Fibroblast of mammary gland (primary cell): ENCODE measurements around the gene PCDHA9.
A peak's percentile ranks its signal among the peaks of the same experiment; 100 is the strongest.

Experiments
- DNase-seq: peaks from one replicate; pipeline ENCODE4 v3.0.0-alpha.2; 2010; ENCODE audit warnings: low read depth
- H3K4me3 ChIP-seq: 2 replicates; pipeline ENCODE4 v1.5.1; 2011; ENCODE audit warnings: low read depth, mild to moderate bottlenecking, low read length, moderate library complexity; ENCODE audit not compliant: control insufficient read depth
- CTCF ChIP-seq: conservative IDR thresholded peaks from 2 replicates; pipeline ENCODE4 v1.5.1; 2011; ENCODE audit warnings: low read depth, low read length, inconsistent platforms; ENCODE audit not compliant: control insufficient read depth, insufficient read depth

Gene PCDHA9

DNA sequence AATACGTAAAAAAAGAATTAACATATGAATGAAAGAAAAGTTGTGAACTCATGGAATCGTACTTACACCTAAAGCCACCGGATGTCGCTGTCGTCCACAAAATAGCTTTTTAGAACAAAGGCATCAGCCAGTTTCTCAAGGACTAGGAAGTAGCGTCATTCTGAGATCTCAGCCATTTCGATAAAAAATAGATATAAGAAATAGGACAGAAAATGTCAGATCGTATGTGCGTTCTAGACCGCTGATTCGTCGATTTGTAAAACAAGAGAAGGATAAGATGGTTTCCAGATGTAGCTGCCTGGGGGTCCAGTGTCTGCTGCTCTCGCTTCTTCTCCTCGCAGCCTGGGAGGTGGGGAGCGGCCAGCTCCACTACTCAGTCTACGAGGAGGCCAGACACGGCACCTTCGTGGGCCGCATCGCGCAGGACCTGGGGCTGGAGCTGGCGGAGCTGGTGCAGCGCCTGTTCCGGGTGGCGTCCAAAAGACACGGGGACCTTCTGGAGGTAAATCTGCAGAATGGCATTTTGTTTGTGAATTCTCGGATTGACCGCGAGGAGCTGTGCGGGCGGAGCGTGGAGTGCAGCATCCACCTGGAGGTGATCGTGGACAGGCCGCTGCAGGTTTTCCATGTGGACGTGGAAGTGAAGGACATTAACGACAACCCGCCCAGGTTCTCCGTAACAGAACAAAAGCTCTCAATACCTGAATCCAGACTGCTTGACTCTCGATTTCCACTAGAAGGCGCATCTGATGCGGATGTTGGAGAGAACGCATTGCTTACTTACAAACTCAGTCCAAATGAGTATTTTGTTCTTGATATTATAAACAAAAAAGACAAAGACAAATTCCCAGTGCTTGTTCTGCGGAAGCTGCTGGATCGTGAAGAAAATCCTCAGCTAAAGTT lies 7.8 kb downstream of the PCDHA9 start, which contains the start of gene PCDHA10:
PCDHA10 (plus strand) TSS at position 126 of the 903 bp plus-strand sequence; CDS start at position 278, 152 bp downstream.
- peak; percentile 20 for DNase-seq
- H3K4me3 ChIP-seq, result no peak within 1 kb of the TSS
- peak; percentile 8 for TF ChIP-seq CTCF

GRCh38 chr5:140857177-140857986 lies 9.2 kb downstream of the PCDHA9 start:
- DNase-seq, result no peak
- no peak for TF ChIP-seq CTCF
- H3K4me3 ChIP-seq, result no peak overlapping the region

GRCh38 chr5:140857987-140858240 lies 9.7 kb downstream of the PCDHA9 start:
- H3K4me3 ChIP-seq, result no peak overlapping the region
- no peak for DNase-seq
- TF ChIP-seq CTCF, result no peak

DNA sequence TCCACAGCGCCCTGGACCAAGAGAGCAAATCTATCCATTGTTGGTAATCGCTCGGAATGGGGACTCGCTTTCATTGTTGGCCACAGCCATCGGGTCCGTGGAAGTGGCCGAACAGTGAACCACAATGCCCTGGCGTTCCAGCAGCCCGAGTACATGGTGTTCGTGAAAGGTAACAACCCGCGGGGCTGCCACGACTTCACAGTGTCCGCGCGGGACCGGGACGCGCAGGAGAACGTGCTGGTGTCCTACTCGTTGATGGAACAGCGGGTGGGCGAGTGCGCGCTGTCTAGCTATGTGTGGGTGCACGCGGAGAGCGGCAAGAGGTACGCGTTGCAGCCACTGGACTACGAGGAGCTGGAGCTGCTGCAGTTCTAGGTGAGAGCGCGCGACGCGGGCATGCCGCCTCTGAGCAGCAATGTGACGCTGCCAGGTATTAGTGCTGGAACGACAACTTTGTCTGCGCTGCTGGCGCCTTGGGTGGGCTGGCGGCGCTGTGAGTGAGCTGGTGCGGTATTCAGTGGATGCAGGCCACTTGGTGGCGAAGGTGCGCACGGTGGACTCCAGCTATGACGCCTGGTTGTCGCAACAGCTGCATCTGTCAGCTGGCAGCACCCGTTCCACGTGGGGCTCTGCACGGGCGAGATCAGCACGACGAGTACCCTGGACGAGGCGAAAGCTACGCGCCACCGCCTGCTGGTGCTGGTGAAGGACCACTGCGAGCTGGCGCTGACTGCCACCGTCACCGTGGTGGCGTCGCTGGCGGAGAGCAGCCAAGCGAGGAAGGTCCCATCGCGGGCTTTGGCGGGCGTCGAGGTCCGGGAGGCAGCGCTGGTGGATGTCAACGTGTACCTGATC lies 14.5 kb downstream of the PCDHA9 start:
- DNase-seq, result no peak
- no peak for TF ChIP-seq CTCF
- no peak overlapping the region for H3K4me3 ChIP-seq

GRCh38 chr5:140868721-140869554 lies 20.8 kb downstream of the PCDHA9 start, which contains the start of gene PCDHA11:
PCDHA11 (plus strand) TSS chr5:140868957; CDS start chr5:140869104, 147 bp downstream.
- peak; percentile 12 for DNase-seq
- peak; percentile 30 for TF ChIP-seq CTCF
- no peak within 1 kb of the TSS for H3K4me3 ChIP-seq

- DNase-seq, result peak; percentile 19
- H3K4me3 ChIP-seq, result no peak overlapping the region
- TF ChIP-seq CTCF, result peak; percentile 29
Measured at GRCh38 chr5:140869555-140869886, 21.3 kb downstream of the PCDHA9 start.
